ENCODE measurements around the gene AP4E1. TPM values are rescaled to one million over a fixed set of nuclear protein-coding genes. Genes with fewer than 3 reads are reported as not detected.

Gene AP4E1
- total RNA-seq, 1 experiment from 2014 or later: 9.5 TPM

DNA sequence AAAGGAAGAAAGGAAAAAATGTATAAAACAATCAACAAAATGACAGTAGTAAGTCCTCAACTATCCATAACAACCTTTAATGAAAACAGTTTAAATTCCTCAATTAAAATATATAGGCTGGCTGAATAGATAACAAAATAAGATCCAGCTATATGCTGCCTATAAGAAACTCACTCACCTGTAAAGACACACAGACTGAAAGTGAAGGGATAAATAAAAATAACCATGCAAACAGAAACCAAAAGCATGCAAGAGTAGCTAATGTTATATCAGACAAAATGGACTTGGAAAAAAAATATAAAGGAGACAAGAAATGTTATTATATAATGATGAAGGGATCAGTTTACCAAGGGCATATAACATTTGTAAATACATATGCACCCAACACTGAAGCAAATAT is 51.2 kb downstream of the AP4E1 start (continued):
- TF ChIP-seq, protein P1, sequence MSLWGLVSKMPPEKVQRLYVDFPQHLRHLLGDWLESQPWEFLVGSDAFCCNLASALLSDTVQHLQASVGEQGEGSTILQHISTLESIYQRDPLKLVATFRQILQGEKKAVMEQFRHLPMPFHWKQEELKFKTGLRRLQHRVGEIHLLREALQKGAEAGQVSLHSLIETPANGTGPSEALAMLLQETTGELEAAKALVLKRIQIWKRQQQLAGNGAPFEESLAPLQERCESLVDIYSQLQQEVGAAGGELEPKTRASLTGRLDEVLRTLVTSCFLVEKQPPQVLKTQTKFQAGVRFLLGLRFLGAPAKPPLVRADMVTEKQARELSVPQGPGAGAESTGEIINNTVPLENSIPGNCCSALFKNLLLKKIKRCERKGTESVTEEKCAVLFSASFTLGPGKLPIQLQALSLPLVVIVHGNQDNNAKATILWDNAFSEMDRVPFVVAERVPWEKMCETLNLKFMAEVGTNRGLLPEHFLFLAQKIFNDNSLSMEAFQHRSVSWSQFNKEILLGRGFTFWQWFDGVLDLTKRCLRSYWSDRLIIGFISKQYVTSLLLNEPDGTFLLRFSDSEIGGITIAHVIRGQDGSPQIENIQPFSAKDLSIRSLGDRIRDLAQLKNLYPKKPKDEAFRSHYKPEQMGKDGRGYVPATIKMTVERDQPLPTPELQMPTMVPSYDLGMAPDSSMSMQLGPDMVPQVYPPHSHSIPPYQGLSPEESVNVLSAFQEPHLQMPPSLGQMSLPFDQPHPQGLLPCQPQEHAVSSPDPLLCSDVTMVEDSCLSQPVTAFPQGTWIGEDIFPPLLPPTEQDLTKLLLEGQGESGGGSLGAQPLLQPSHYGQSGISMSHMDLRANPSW (CRISPR knock-in tag; conservative IDR thresholded peaks at IDR 0.05; ENCODE audit: low read depth): no peak
- no peak for TF ChIP-seq ZNF423 (CRISPR knock-in tag; IDR thresholded peaks at IDR 0.05)

DNA sequence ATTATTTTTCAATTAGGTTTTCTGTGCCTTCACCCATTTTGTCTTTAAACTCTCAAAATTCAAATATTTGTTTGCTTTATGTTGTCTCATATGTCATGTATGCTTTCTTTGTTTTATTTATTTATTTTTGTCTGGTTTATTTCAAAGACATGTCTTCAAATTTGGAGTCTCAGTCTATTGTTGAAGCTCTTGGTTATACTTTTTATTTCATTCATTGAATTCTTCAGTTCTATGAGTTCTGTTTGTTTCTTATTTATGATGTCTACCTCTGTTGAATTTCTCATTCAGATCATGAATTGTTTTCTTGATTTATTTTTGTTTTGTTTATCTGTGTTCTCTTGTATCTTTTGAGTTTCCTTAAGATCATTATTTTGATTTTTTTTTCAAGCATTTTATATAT is 55.6 kb downstream of the AP4E1 start:
- ATAC-seq (no peak), DNase-seq (ENCODE audit: low spot score) (no peak)
- H3K4me3 Mint-ChIP-seq: no peak overlapping the region
- TF ChIP-seq FOXP4 (CRISPR knock-in tag; IDR thresholded peaks at IDR 0.05) (no peak), ZNF512 (CRISPR knock-in tag; IDR thresholded peaks at IDR 0.05; ENCODE audit: borderline replicate concordance) (no peak), ZNF317 (CRISPR knock-in tag; IDR thresholded peaks at IDR 0.05; ENCODE audit: borderline replicate concordance, low read depth) (no peak)
- TF ChIP-seq, protein P2, sequence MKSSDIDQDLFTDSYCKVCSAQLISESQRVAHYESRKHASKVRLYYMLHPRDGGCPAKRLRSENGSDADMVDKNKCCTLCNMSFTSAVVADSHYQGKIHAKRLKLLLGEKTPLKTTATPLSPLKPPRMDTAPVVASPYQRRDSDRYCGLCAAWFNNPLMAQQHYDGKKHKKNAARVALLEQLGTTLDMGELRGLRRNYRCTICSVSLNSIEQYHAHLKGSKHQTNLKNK (CRISPR knock-in tag; IDR thresholded peaks at IDR 0.05): no peak
- CTCF ChIA-PET: no interaction called here
- H3K36me3 Mint-ChIP-seq: peaks cover 35% of the 10 kb centered on the region
- H3K27ac Mint-ChIP-seq: no peak overlapping the region
- H3K27me3 Mint-ChIP-seq (ENCODE audit: low read depth): no peaks in the 10 kb centered on the region
- peaks cover 15% of the 10 kb centered on the region for H3K9me3 Mint-ChIP-seq
- POLR2A ChIA-PET: interaction anchor here (0.6 kb wide), 1 partner anchor 148 kb away, joined by 3 read pairs; no protein-coding TSS in a partner anchor
- no peaks in the 10 kb centered on the region for H3K4me1 Mint-ChIP-seq

- H3K9me3 Mint-ChIP-seq: peaks cover 17% of the 10 kb centered on the region
- peaks cover 32% of the 10 kb centered on the region for H3K36me3 Mint-ChIP-seq
- H3K4me3 Mint-ChIP-seq: no peak overlapping the region
- no peak for DNase-seq (ENCODE audit: low spot score)
- no peak for ATAC-seq
- H3K4me1 Mint-ChIP-seq: no peaks in the 10 kb centered on the region
- POLR2A ChIA-PET: no interaction called here
- CTCF ChIA-PET: interaction anchor here (1.4 kb wide), 1 partner anchor 195 kb away, joined by 4 read pairs; no protein-coding TSS in a partner anchor
- H3K27ac Mint-ChIP-seq: no peak overlapping the region
- H3K27me3 Mint-ChIP-seq (ENCODE audit: low read depth): no peaks in the 10 kb centered on the region
- TF ChIP-seq CDX4 (CRISPR knock-in tag; IDR thresholded peaks at IDR 0.05; ENCODE audit: borderline replicate concordance) (no peak), HMGA2 (CRISPR knock-in tag; IDR thresholded peaks at IDR 0.05) (no peak), GABPB1 (CRISPR knock-in tag; IDR thresholded peaks at IDR 0.05) (no peak), FOXJ3 (CRISPR knock-in tag; IDR thresholded peaks at IDR 0.05; ENCODE audit: borderline replicate concordance) (no peak), ZNF317 (CRISPR knock-in tag; IDR thresholded peaks at IDR 0.05; ENCODE audit: borderline replicate concordance, low read depth) (no peak), ZNF138 (CRISPR knock-in tag; conservative IDR thresholded peaks at IDR 0.05) (no peak), ZNF512 (CRISPR knock-in tag; IDR thresholded peaks at IDR 0.05; ENCODE audit: borderline replicate concordance) (no peak), TEAD1 (CRISPR knock-in tag; IDR thresholded peaks at IDR 0.05) (no peak), ZNF532 (CRISPR knock-in tag; IDR thresholded peaks at IDR 0.05; ENCODE audit: borderline replicate concordance) (no peak)
- TF ChIP-seq, protein P3, sequence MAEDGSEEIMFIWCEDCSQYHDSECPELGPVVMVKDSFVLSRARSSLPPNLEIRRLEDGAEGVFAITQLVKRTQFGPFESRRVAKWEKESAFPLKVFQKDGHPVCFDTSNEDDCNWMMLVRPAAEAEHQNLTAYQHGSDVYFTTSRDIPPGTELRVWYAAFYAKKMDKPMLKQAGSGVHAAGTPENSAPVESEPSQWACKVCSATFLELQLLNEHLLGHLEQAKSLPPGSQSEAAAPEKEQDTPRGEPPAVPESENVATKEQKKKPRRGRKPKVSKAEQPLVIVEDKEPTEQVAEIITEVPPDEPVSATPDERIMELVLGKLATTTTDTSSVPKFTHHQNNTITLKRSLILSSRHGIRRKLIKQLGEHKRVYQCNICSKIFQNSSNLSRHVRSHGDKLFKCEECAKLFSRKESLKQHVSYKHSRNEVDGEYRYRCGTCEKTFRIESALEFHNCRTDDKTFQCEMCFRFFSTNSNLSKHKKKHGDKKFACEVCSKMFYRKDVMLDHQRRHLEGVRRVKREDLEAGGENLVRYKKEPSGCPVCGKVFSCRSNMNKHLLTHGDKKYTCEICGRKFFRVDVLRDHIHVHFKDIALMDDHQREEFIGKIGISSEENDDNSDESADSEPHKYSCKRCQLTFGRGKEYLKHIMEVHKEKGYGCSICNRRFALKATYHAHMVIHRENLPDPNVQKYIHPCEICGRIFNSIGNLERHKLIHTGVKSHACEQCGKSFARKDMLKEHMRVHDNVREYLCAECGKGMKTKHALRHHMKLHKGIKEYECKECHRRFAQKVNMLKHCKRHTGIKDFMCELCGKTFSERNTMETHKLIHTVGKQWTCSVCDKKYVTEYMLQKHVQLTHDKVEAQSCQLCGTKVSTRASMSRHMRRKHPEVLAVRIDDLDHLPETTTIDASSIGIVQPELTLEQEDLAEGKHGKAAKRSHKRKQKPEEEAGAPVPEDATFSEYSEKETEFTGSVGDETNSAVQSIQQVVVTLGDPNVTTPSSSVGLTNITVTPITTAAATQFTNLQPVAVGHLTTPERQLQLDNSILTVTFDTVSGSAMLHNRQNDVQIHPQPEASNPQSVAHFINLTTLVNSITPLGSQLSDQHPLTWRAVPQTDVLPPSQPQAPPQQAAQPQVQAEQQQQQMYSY (CRISPR knock-in tag; IDR thresholded peaks at IDR 0.05): no peak
These were observed 59.9 kb downstream of the AP4E1 start for GRCh38 chr15:50968353-50968752.
